Liver (tissue), 9 donors: Measurements from ENCODE around the gene LAMA2. TPM values are rescaled to one million over a fixed set of nuclear protein-coding genes. Genes with fewer than 3 reads are reported as not detected.

Experiments used
- DNase-seq: peaks from one replicate; pipeline ENCODE4 v3.0.0-alpha.2; 2017; ENCODE audit warnings: low spot score
- H3K27ac ChIP-seq, 2 donors: one replicate each; pipeline ENCODE4 v1.7.0; 2013; ENCODE audit warnings: inconsistent platforms in 2 of 2, low read length in 2 of 2, control low read depth in 1 of 2, low read depth in 1 of 2, mild to moderate bottlenecking in 1 of 2
- H3K27me3 ChIP-seq, 4 donors: one replicate each; pipeline versions ENCODE4 v1.6.1 to v1.7.0; 2013; ENCODE audit warnings: low read length in 3 of 4, inconsistent platforms in 1 of 4, mild to moderate bottlenecking in 1 of 4, moderate library complexity in 1 of 4; ENCODE audit not compliant: control insufficient read depth in 4 of 4, insufficient read depth in 4 of 4
- H3K36me3 ChIP-seq, 4 donors: one replicate each; pipeline versions ENCODE4 v1.6.1 to v1.7.0; 2013; ENCODE audit warnings: low read length in 3 of 4, mild to moderate bottlenecking in 3 of 4, low read depth in 1 of 4, moderate library complexity in 1 of 4; ENCODE audit not compliant: control insufficient read depth in 4 of 4, insufficient read depth in 3 of 4
- H3K4me1 ChIP-seq, 4 donors: one replicate each; pipeline versions ENCODE4 v1.6.1 to v1.7.0; 2013; ENCODE audit warnings: low read length in 3 of 4, mild to moderate bottlenecking in 3 of 4, moderate library complexity in 1 of 4; ENCODE audit not compliant: control insufficient read depth in 4 of 4, insufficient read depth in 4 of 4
- H3K4me3 ChIP-seq, 3 donors: one replicate each; pipeline versions ENCODE4 v1.6.1 to v1.7.0; 2013; ENCODE audit warnings: low read length in 3 of 3, control low read depth in 1 of 3, low read depth in 1 of 3, mild to moderate bottlenecking in 1 of 3
- H3K9ac ChIP-seq, 2 donors: one replicate each; pipeline ENCODE4 v1.7.0; 2013; ENCODE audit warnings: low read length in 2 of 2, mild to moderate bottlenecking in 2 of 2, moderate library complexity in 2 of 2, control low read depth in 1 of 2, low read depth in 1 of 2
- H3K9me3 ChIP-seq, 4 donors: one replicate each; pipeline versions ENCODE4 v1.6.1 to v1.7.0; 2013; ENCODE audit warnings: low read length in 3 of 4; ENCODE audit not compliant: control insufficient read depth in 4 of 4
- ATF3 ChIP-seq: IDR thresholded peaks from 2 replicates; pipeline ENCODE4 v1.6.1; 2016; ENCODE audit warnings: antibody characterized with exemption
- CTCF ChIP-seq: fragments of 150-350 bp; IDR thresholded peaks from 2 replicates; pipeline ENCODE4 v1.5.1; 2017; ENCODE audit warnings: improper control_type of control experiment, low read depth, low read length; ENCODE audit not compliant: missing input control
- EGR1 ChIP-seq, 2 donors: IDR thresholded peaks; 2 replicates each; pipeline ENCODE4 v1.6.1; 2016 to 2018; ENCODE audit warnings: antibody characterized with exemption in 2 of 2, low read depth in 2 of 2
- FOXA1 ChIP-seq: IDR thresholded peaks from 2 replicates; pipeline ENCODE4 v1.6.1; 2016; ENCODE audit warnings: antibody characterized with exemption
- FOXA2 ChIP-seq: IDR thresholded peaks from 2 replicates; pipeline ENCODE4 v1.6.1; 2016; ENCODE audit warnings: antibody characterized with exemption
- GABPA ChIP-seq, 2 donors: IDR thresholded peaks in 1 of 2; conservative IDR thresholded peaks in 1 of 2; 2 replicates each; pipeline ENCODE4 v1.6.1; 2016; ENCODE audit warnings: antibody characterized with exemption in 2 of 2, mild to moderate bottlenecking in 1 of 2, moderate library complexity in 1 of 2
- HNF4A ChIP-seq, 2 donors: conservative IDR thresholded peaks; 2 replicates each; pipeline ENCODE4 v1.6.1; 2016; ENCODE audit warnings: antibody characterized with exemption in 2 of 2, mild to moderate bottlenecking in 2 of 2
- HNF4G ChIP-seq: IDR thresholded peaks from 2 replicates; pipeline ENCODE4 v1.6.1; 2016; ENCODE audit warnings: antibody characterized with exemption
- JUND ChIP-seq, 2 donors: IDR thresholded peaks; 2 replicates each; pipeline ENCODE4 v1.6.1; 2016; ENCODE audit warnings: antibody characterized with exemption in 2 of 2
- MAX ChIP-seq: IDR thresholded peaks from 2 replicates; pipeline ENCODE4 v1.6.1; 2016; ENCODE audit warnings: antibody characterized with exemption
- NR2F2 ChIP-seq: IDR thresholded peaks from 2 replicates; pipeline ENCODE4 v1.6.1; 2016; ENCODE audit warnings: antibody characterized with exemption
- RAD21 ChIP-seq, 2 donors: IDR thresholded peaks; 2 replicates each; pipeline ENCODE4 v1.6.1; 2016; ENCODE audit warnings: antibody characterized with exemption in 2 of 2, mild to moderate bottlenecking in 2 of 2
- REST ChIP-seq: IDR thresholded peaks from 2 replicates; pipeline ENCODE4 v1.6.1; 2016; ENCODE audit warnings: antibody characterized with exemption, mild to moderate bottlenecking
- RXRA ChIP-seq, 2 donors: IDR thresholded peaks; 2 replicates each; pipeline ENCODE4 v1.6.1; 2017 to 2018; ENCODE audit warnings: antibody characterized with exemption in 2 of 2, mild to moderate bottlenecking in 1 of 2
- SP1 ChIP-seq: IDR thresholded peaks from 2 replicates; pipeline ENCODE4 v1.6.1; 2018; ENCODE audit warnings: antibody characterized with exemption, mild to moderate bottlenecking
- YY1 ChIP-seq: IDR thresholded peaks from 2 replicates; pipeline ENCODE4 v1.6.1; 2016; ENCODE audit warnings: antibody characterized with exemption, mild to moderate bottlenecking
- ZBTB33 ChIP-seq: IDR thresholded peaks from 2 replicates; pipeline ENCODE4 v1.6.1; 2016; ENCODE audit warnings: antibody characterized with exemption
- WGBS: extraction: QIAGEN DNeasy Blood & Tissue Kit; methylation state at CpG from one replicate; pipeline ENCODE4 v1.1.7; 2013; 5-methylcytosine and 5-hydroxymethylcytosine counted together
- polyA plus RNA-seq, 2 donors: library from polyadenylated mRNA; stranded (reverse) in 1 of 2; unstranded in 1 of 2; fragments of 200-250 nt in 1 of 2; fragments of >200 nt in 1 of 2; fragmentation: Nextera tagmentation in 1 of 2; extraction: Ambion mirVana in 1 of 2; gene quantifications; one replicate each; pipeline versions ENCODE4 v1.2.1 to v1.2.3, GENCODE V29; 2013 to 2015
- total RNA-seq, 2 donors: library from RNA; depleted of rRNA; stranded (reverse); fragments of >200 nt; gene quantifications; one replicate each; pipeline ENCODE4 v1.2.3, GENCODE V29; 2014
- donor health status: healthy.
- donor health status: healthy.
- donor health status: healthy.
- donor health status: healthy.
- donor health status: healthy.

Gene LAMA2
- total and polyA plus RNA-seq, 4 donors: 1.3 to 17.0 (median 3.0) TPM

GRCh38 chr6:129385117-129385516 is 502.2 kb downstream of the LAMA2 start:
- Histone ChIP-seq H3K4me1 (no peaks in the 10 kb centered on the region), H3K4me3 (no peak overlapping the region), H3K9me3 (no peaks in the 10 kb centered on the region), H3K27ac (no peak overlapping the region), H3K27me3 (peaks cover 0 to 6% (median 0%) of the 10 kb centered on the region in 4 donors), H3K9ac (no peak overlapping the region), H3K36me3 (no peaks in the 10 kb centered on the region)
- WGBS: 87% methylated on average over 1 of the region's 1 CpG
- TF ChIP-seq ATF3 (no peak), GABPA (IDR thresholded peaks at IDR 0.05 in 1 of 2, conservative IDR thresholded peaks at IDR 0.05 in 1 of 2) (no peak), EGR1 (IDR thresholded peaks at IDR 0.05; ENCODE audit: low read depth in 2 of 2) (no peak), JUND (IDR thresholded peaks at IDR 0.05) (no peak), SP1 (no peak), YY1 (no peak), FOXA2 (no peak), MAX (no peak), RAD21 (IDR thresholded peaks at IDR 0.05) (no peak), FOXA1 (no peak), ZBTB33 (no peak), REST (no peak), HNF4A (conservative IDR thresholded peaks at IDR 0.05) (no peak), CTCF (no peak), HNF4G (no peak), RXRA (IDR thresholded peaks at IDR 0.05) (no peak)
- no peak for DNase-seq

GRCh38 chr6:129390900-129391299 is 508.0 kb downstream of the LAMA2 start:
- Histone ChIP-seq H3K4me1 (no peaks in the 10 kb centered on the region), H3K27ac (no peak overlapping the region), H3K9ac (no peak overlapping the region), H3K36me3 (no peaks in the 10 kb centered on the region), H3K4me3 (no peak overlapping the region), H3K9me3 (no peaks in the 10 kb centered on the region), H3K27me3 (no peaks in the 10 kb centered on the region)
- no peak for DNase-seq
- 42% methylated on average over 2 of the region's 2 CpGs for WGBS
- TF ChIP-seq FOXA1 (no peak), CTCF (no peak), NR2F2 (no peak), HNF4A (conservative IDR thresholded peaks at IDR 0.05) (no peak), EGR1 (IDR thresholded peaks at IDR 0.05; ENCODE audit: low read depth in 2 of 2) (no peak), HNF4G (no peak), GABPA (IDR thresholded peaks at IDR 0.05 in 1 of 2, conservative IDR thresholded peaks at IDR 0.05 in 1 of 2) (no peak), REST (no peak), RXRA (IDR thresholded peaks at IDR 0.05) (no peak), MAX (no peak), FOXA2 (no peak), JUND (IDR thresholded peaks at IDR 0.05) (no peak), YY1 (no peak)
